HCT116 (cell line): ENCODE results near the gene TBCD.

Experiments used
- EZH2 ChIP-seq: fragments of 200-600 bp; sonication (generic); IDR thresholded peaks from 2 replicates; pipeline ENCODE4 v1.6.1; 2017; ENCODE audit warnings: antibody characterized with exemption, mixed run types
- EZH2phosphoT487 ChIP-seq: fragments of 200-600 bp; IDR thresholded peaks from 2 replicates; pipeline ENCODE4 v1.6.1; 2018; ENCODE audit warnings: antibody characterized with exemption, borderline replicate concordance
- POLR2A ChIP-seq: IDR thresholded peaks from 2 replicates; pipeline ENCODE4 v1.7.0; 2011; ENCODE audit warnings: borderline replicate concordance; ENCODE audit not compliant: insufficient read depth, insufficient read length; ENCODE audit errors: extremely low read depth
- ZBTB33 ChIP-seq: IDR thresholded peaks from 2 replicates; pipeline ENCODE4 v1.6.1; 2011; ENCODE audit warnings: mild to moderate bottlenecking, low read length, moderate library complexity; ENCODE audit not compliant: insufficient replicate concordance; ENCODE audit errors: extremely low read depth
- TF ChIP-seq, protein P1 (sequence below): IDR thresholded peaks from 2 replicates; pipeline ENCODE4 v1.6.1; 2012
- TF ChIP-seq, protein P2 (sequence below), 3 experiments: fragments of 200-600 bp in 1 of 3; sonication (generic) in 1 of 3; IDR thresholded peaks in 2 of 3; conservative IDR thresholded peaks in 1 of 3; 2 replicates each; pipeline ENCODE4 v1.5.1; 2012 to 2017; ENCODE audit warnings: low read depth in 2 of 3, low read length in 2 of 3, antibody characterized with exemption in 1 of 3, borderline replicate concordance in 1 of 3, control low read depth in 1 of 3, mild to moderate bottlenecking in 1 of 3, mixed read lengths in 1 of 3, mixed run types in 1 of 3, moderate library complexity in 1 of 3; ENCODE audit not compliant: insufficient read depth in 1 of 3

DNA sequence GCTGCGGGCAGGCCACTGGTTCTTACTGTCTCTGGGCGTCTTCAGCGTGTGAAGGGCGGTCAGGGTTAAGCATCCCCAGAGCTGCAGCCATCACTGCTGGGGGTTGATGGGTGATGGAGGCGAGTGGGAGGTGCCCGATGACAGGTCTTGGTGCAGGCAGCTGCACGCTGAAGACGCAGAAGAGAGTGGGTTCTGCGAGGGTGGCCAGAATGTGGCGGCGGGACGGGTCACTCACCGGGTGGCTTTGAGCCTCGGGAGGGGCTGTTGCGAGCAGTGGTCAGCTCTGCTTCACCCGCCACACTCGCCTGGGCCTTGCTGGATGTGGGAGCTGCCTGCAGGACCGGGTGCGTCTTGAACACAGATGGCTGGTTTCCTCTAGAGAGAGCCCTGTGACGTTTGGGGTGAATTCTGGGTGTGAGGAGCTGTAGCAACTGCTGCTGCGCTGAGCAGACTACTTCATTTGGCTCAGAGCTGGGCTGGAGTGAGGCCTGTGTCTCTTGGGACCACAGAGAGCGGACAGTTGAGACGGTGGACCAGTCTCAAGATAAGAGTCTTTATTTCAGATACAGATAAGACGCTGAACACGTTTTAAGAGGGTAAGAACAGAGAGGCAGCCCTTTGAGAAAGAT is 132.6 kb downstream of the TBCD start:
- TF ChIP-seq, protein P1, sequence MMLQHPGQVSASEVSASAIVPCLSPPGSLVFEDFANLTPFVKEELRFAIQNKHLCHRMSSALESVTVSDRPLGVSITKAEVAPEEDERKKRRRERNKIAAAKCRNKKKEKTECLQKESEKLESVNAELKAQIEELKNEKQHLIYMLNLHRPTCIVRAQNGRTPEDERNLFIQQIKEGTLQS = no peak
- TF ChIP-seq ZBTB33 (no peak), EZH2 (no peak), POLR2A (no peak), EZH2phosphoT487 (no peak)
- TF ChIP-seq, protein P2, sequence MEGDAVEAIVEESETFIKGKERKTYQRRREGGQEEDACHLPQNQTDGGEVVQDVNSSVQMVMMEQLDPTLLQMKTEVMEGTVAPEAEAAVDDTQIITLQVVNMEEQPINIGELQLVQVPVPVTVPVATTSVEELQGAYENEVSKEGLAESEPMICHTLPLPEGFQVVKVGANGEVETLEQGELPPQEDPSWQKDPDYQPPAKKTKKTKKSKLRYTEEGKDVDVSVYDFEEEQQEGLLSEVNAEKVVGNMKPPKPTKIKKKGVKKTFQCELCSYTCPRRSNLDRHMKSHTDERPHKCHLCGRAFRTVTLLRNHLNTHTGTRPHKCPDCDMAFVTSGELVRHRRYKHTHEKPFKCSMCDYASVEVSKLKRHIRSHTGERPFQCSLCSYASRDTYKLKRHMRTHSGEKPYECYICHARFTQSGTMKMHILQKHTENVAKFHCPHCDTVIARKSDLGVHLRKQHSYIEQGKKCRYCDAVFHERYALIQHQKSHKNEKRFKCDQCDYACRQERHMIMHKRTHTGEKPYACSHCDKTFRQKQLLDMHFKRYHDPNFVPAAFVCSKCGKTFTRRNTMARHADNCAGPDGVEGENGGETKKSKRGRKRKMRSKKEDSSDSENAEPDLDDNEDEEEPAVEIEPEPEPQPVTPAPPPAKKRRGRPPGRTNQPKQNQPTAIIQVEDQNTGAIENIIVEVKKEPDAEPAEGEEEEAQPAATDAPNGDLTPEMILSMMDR (IDR thresholded peaks at IDR 0.05 in 2 of 3, conservative IDR thresholded peaks at IDR 0.05 in 1 of 3; ENCODE audit: borderline replicate concordance in 1 of 3, insufficient read depth in 1 of 3, low read depth in 2 of 3, low read length in 2 of 3) = no peak
